ENCODE data around the gene PIGU.

PIGU gene

GRCh38 chr20:34637245-34638038 lies 39.5 kb downstream of the PIGU start:
- TF ChIP-seq EZH2phosphoT487 (IDR thresholded peaks at IDR 0.05; ENCODE audit: borderline replicate concordance, low read length) (no peak), CTCF (IDR thresholded peaks at IDR 0.05; ENCODE audit: low read depth, low read length, poor library complexity, severe bottlenecking) (no peak)
- H3K9me2 ChIP-seq (replicated peaks; ENCODE audit: control insufficient read depth, low read length): no peaks in the 10 kb centered on the region
- H4K20me1 ChIP-seq (ENCODE audit: control insufficient read depth, insufficient read depth, low read depth, low read length): no peaks in the 10 kb centered on the region
- no peaks in the 10 kb centered on the region for H3K79me2 ChIP-seq (ENCODE audit: control insufficient read depth, low read length)
- no peaks in the 10 kb centered on the region for H3K9me3 ChIP-seq (ENCODE audit: control insufficient read depth, insufficient read depth, low read length)
- H3K4me2 ChIP-seq (ENCODE audit: low read length): no peak overlapping the region
- no peak overlapping the region for H3K27ac ChIP-seq (ENCODE audit: low read depth, low read length)
- H3F3A ChIP-seq (ENCODE audit: control insufficient read depth, insufficient read depth): no peaks in the 10 kb centered on the region
- no peak overlapping the region for H3K4me3 ChIP-seq (ENCODE audit: low read length)
- peaks cover 23% of the 10 kb centered on the region for H3K36me3 ChIP-seq (ENCODE audit: control insufficient read depth, low read length)
- H3K27me3 ChIP-seq (ENCODE audit: control insufficient read depth, low read length): no peaks in the 10 kb centered on the region
- H3K4me1 ChIP-seq (ENCODE audit: control insufficient read depth, low read length): no peaks in the 10 kb centered on the region

GRCh38 chr20:34636648-34637047 lies 40.2 kb downstream of the PIGU start:
- H3K36me3 ChIP-seq (ENCODE audit: control insufficient read depth, low read length): peaks cover 23% of the 10 kb centered on the region

DNA sequence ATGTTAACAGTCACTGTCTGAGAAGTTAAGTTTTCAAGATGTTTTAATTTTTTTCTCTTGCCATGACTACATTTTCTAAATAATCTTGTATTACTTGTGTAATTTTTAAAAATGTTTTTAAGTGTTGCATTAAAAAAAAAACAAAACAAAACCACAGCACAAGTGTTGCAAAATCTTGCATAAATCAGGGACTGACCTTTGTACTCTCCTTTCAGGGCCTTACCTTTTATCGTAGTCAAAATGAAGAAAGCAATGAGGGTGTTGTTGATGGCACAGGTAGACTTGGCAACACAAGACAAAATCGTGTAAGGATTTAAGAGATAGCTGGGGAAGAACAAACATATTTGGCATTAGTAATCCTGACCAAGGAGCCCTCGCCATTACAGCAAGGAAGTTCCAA lies 42.5 kb downstream of the PIGU start:
- H3K27me3 ChIP-seq (ENCODE audit: control insufficient read depth, low read length): no peaks in the 10 kb centered on the region
- H3K36me3 ChIP-seq (ENCODE audit: control insufficient read depth, low read length): peaks cover 25% of the 10 kb centered on the region
- H3K4me1 ChIP-seq (ENCODE audit: control insufficient read depth, low read length): no peaks in the 10 kb centered on the region
- H4K20me1 ChIP-seq (ENCODE audit: control insufficient read depth, insufficient read depth, low read depth, low read length): no peaks in the 10 kb centered on the region
- H3K9me3 ChIP-seq (ENCODE audit: control insufficient read depth, insufficient read depth, low read length): no peaks in the 10 kb centered on the region
- H3K79me2 ChIP-seq (ENCODE audit: control insufficient read depth, low read length): no peaks in the 10 kb centered on the region
- no peak overlapping the region for H3K4me2 ChIP-seq (ENCODE audit: low read length)
- H3K4me3 ChIP-seq (ENCODE audit: low read length): no peak overlapping the region
- no peak overlapping the region for H3K27ac ChIP-seq (ENCODE audit: low read depth, low read length)
- no peaks in the 10 kb centered on the region for H3K9me2 ChIP-seq (replicated peaks; ENCODE audit: control insufficient read depth, low read length)
- TF ChIP-seq EZH2phosphoT487 (IDR thresholded peaks at IDR 0.05; ENCODE audit: borderline replicate concordance, low read length) (no peak), CTCF (IDR thresholded peaks at IDR 0.05; ENCODE audit: low read depth, low read length, poor library complexity, severe bottlenecking) (no peak)
- 0 out of 2 replicates have a peak, but pooled peaks cover 3% of the 10 kb centered on the region for H3F3A ChIP-seq (ENCODE audit: control insufficient read depth, insufficient read depth)

More at GRCh38 chr20:34636648-34637047, 40.2 kb downstream of the PIGU start:
- Histone ChIP-seq H3K4me1 (ENCODE audit: control insufficient read depth, low read length) (no peaks in the 10 kb centered on the region), H3K27ac (ENCODE audit: low read depth, low read length) (no peak overlapping the region), H3K9me3 (ENCODE audit: control insufficient read depth, insufficient read depth, low read length) (no peaks in the 10 kb centered on the region), H3K4me3 (ENCODE audit: low read length) (no peak overlapping the region), H4K20me1 (ENCODE audit: control insufficient read depth, insufficient read depth, low read depth, low read length) (no peaks in the 10 kb centered on the region), H3F3A (ENCODE audit: control insufficient read depth, insufficient read depth) (no peaks in the 10 kb centered on the region), H3K9me2 (replicated peaks; ENCODE audit: control insufficient read depth, low read length) (no peaks in the 10 kb centered on the region), H3K27me3 (ENCODE audit: control insufficient read depth, low read length) (no peaks in the 10 kb centered on the region), H3K4me2 (ENCODE audit: low read length) (no peak overlapping the region), H3K79me2 (ENCODE audit: control insufficient read depth, low read length) (no peaks in the 10 kb centered on the region)
- no peak for TF ChIP-seq CTCF (IDR thresholded peaks at IDR 0.05; ENCODE audit: low read depth, low read length, poor library complexity, severe bottlenecking)
- no peak for TF ChIP-seq EZH2phosphoT487 (IDR thresholded peaks at IDR 0.05; ENCODE audit: borderline replicate concordance, low read length)

Measured in DOHH2 (cell line).